Measurements from ENCODE around the gene CCL22. TPM values are rescaled to one million over a fixed set of nuclear protein-coding genes. Genes with fewer than 3 reads are reported as not detected.
"Not testable (repeated sequence)": the region's sequence is repeated elsewhere in the genome, so short reads cannot be mapped to it uniquely, and the experiment has no call there.

The CCL22 gene
- total RNA-seq, 8 experiments from 2014 or later, result 0.08 to 0.62 (median 0.25) TPM; not detected in 2

DNA sequence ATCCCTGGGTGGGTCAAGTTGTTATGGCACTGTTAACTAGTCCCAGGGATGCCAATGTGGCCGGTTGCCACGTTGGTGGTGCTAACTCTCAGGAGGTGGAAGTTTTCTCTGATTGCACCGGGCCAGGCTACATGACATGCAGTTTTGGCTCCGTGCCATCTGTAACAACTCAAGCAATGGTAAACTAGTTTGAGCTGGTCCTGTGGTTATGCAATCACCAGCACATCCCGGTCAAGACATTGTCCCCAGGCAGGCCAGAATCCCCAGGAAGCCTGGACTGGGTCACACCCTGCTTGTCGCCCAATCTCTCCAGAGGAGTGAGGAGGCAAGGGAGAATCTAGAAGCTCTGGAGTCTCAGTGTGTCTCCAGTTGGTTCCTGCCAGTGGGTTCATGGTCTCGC is 35.9 kb downstream of the CCL22 start:
- Histone ChIP-seq H3K4me3 (no peak overlapping the region), H3K27ac (no peak overlapping the region), H3K4me1 (replicated peaks in 1 of 2) (no peaks in the 10 kb centered on the region)
- in situ Hi-C loops (cut with MboI; ENCODE audit: low pct_unique_long_range_greater_than_20kb in 2 of 9, low sequenced_read_pairs in 9 of 9, unreplicated experiment in 9 of 9), result no loop called here
- peak in 7 of 8 experiments; percentile 27 to 75 (median 56) for ATAC-seq (replicated peaks in 6 of 8)
- 44 to 100% (median 76%) methylated on average over 1 to 5 of the region's 7 CpGs; no CpG with 5 or more reads in 4 of the 10 experiments for WGBS, 10 experiments

- H3K4me1 ChIP-seq (replicated peaks in 1 of 2), result no peaks in the 10 kb centered on the region
- ATAC-seq (replicated peaks in 6 of 8), result no peak
- 13 to 88% (median 67%) methylated on average over 1 to 4 of the region's 5 CpGs; no CpG with 5 or more reads in 3 of the 10 experiments for WGBS, 10 experiments
- in situ Hi-C loops (cut with MboI; ENCODE audit: low pct_unique_long_range_greater_than_20kb in 2 of 9, low sequenced_read_pairs in 9 of 9, unreplicated experiment in 9 of 9), result no loop called here
- no peak overlapping the region for H3K27ac ChIP-seq
- no peak overlapping the region for H3K4me3 ChIP-seq
Measured at GRCh38 chr16:57395026-57395425, 36.4 kb downstream of the CCL22 start.

GRCh38 chr16:57396786-57397185 is 38.2 kb downstream of the CCL22 start:
- H3K4me3 ChIP-seq, result no peak overlapping the region
- in situ Hi-C loops (cut with MboI; ENCODE audit: low pct_unique_long_range_greater_than_20kb in 2 of 9, low sequenced_read_pairs in 9 of 9, unreplicated experiment in 9 of 9), result no loop called here
- 52 to 100% (median 78%) methylated on average over 1 to 3 of the region's 4 CpGs; no CpG with 5 or more reads in 3 of the 10 experiments for WGBS, 10 experiments
- no peak for ATAC-seq (replicated peaks in 6 of 8)
- H3K4me1 ChIP-seq (replicated peaks in 1 of 2), result no peaks in the 10 kb centered on the region
- H3K27ac ChIP-seq, result no peak overlapping the region

DNA sequence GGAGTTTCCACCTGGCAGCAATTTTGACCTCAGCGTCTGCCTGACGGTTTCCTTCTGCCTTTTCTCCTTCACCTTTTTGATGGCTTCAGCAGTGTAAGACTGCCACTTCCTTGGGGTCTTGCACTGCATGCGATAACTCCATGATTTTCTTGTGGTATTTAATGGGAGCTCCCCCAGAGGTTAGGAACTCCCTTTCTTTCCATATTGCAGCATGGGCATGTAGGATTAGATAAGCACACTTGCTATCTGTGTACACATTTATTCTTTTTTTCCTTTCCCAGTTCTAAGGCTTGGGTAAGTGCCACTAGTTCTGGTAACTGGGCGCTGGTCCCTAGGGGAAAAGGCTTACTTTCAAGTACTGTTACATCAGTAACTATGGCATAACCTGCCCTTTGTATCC is 38.9 kb downstream of the CCL22 start:
- H3K4me3 ChIP-seq; H3K27ac ChIP-seq; in situ Hi-C loops (cut with MboI; ENCODE audit: low pct_unique_long_range_greater_than_20kb in 2 of 9, low sequenced_read_pairs in 9 of 9, unreplicated experiment in 9 of 9); H3K4me1 ChIP-seq (replicated peaks in 1 of 2); ATAC-seq (replicated peaks in 6 of 8): not testable (repeated sequence)
- WGBS, 10 experiments, result 14 to 100% (median 72%) methylated on average over 1 to 3 of the region's 4 CpGs; no CpG with 5 or more reads in 3 of the 10 experiments

DNA sequence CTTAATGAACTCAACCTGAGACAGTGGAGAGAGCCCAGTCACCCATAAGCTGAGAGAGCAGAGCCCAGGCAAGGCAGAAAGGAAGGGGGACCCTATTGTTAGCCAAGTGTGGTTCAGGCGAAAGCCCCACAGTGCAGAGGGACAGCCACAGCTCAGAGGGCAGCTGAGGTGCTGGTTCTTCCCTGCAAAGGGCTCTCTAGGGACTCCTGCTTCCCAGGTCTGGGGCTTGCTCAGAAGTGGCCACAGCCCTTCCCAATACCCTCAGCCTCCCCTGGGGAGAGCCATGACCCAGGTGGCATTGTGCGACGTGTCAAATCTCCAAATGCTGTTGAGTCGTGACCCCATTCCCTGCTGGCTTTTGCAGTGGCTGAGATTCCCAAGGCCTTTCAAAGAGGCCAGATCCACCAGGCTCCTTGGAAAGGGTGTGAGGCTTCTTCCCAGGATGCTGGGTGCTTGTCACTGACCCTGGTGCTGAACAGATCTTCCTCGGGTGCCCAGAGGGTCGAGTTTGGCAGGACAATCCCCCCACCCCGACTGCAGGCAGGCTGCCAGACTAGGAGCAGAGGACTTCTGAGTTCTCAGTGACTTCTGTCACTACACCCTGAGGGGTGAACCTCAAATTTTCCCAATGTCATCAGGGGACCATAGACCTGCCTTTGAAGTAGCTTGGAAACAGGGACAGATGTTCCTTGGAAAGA is 43.5 kb downstream of the CCL22 start:
- H3K4me1 ChIP-seq (replicated peaks in 1 of 2), result peaks cover 0 to 6% of the 10 kb centered on the region in 2 donors
- no peak overlapping the region for H3K4me3 ChIP-seq
- no peak overlapping the region for H3K27ac ChIP-seq
- in situ Hi-C loops (cut with MboI; ENCODE audit: low pct_unique_long_range_greater_than_20kb in 2 of 9, low sequenced_read_pairs in 9 of 9, unreplicated experiment in 9 of 9), result loop anchor here in 2 of 9 experiments (25.0 kb wide), 1 partner anchor 90 kb away; no protein-coding TSS in a partner anchor
- ATAC-seq (replicated peaks in 6 of 8), result no peak
- 0 to 87% (median 43%) methylated on average over 1 to 6 of the region's 7 CpGs; no CpG with 5 or more reads in 3 of the 10 experiments for WGBS, 10 experiments

DNA sequence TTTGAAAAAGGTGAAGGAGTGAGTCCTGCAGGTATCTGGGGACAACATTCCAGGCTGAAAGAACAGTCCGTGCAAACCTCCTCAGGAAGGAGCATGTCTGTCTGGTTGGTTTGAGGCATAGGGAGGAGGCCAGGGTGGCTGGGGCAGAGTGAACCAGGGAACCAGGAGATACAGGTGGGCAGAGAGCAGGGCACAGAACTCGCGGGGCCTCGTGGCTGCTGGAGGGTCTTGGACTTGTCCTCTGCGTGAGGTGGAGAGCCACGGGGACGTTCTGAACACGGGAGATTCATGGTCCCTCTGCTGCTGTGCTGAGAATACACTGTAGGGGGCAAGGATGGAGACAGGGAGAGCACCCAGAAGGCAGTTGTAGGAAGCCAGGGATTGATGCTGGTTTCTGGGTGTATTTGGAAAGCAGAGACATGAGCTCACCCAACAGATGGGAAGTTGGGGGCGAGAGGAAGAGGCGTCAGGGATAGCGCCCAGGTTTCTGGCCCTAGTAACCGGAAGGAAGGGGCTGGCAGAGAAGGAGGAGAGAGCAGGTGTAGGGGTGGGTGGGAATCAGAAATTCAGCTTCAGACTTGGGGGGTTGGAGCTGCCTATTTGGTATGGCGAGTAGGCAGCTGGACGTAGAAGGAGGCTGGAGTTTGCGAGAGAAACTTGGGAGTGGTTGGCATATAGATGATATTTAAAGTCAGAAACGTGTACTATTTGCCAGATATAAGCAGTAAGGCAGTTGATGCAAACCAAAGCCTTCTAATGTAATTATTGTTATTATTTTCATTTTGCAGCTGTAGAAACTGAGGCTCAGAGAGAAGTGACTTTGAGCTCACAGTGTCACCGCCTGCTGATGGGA is 45.6 kb downstream of the CCL22 start, which contains the start of gene CCL17:
TSS of gene CCL17 (plus strand) at position 803 of the 853 bp plus-strand sequence. CDS start 9,166 bp downstream, outside the sequence.
- ATAC-seq (replicated peaks in 6 of 8), result no peak

DNA sequence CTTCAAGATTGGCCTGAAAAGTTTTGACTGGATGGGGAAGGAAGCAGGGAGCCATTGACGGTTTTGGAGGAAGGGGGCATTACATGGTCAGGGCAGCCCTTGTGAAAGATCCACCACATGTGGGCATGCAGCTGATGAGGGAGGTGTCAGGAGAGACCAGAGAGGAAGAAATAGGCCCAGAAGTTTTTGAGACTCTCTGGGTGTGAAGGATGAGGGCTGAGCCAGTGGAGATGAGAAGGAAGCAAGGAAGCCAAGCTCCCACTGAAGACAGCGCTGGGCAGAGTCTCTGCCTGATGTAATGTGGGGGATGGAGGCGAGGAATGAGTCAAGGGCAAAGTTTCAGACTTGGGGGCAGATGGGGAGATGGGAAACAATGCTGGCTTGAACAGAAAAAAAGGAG is 46.5 kb downstream of the CCL22 start:
- ATAC-seq (replicated peaks in 6 of 8), result no peak
- H3K4me3 ChIP-seq, result no peak overlapping the region
- H3K27ac ChIP-seq, result no peak overlapping the region
- H3K4me1 ChIP-seq (replicated peaks in 1 of 2), result peaks cover 0 to 6% of the 10 kb centered on the region in 2 donors
- in situ Hi-C loops (cut with MboI; ENCODE audit: low pct_unique_long_range_greater_than_20kb in 2 of 9, low sequenced_read_pairs in 9 of 9, unreplicated experiment in 9 of 9), result loop anchor here in 2 of 9 experiments (25.0 kb wide), 1 partner anchor 93 kb away; no protein-coding TSS in a partner anchor
- 20 to 90% (median 72%) methylated on average over 1 to 3 of the region's 3 CpGs; no CpG with 5 or more reads in 3 of the 10 experiments for WGBS, 10 experiments

More for the DNA sequence above, 45.6 kb downstream of the CCL22 start, which contains the start of gene CCL17:
- WGBS, 10 experiments, result 8 to 88% (median 68%) methylated on average over 1 to 9 of the region's 17 CpGs; no CpG with 5 or more reads in 3 of the 10 experiments
- Histone ChIP-seq H3K4me1 (replicated peaks in 1 of 2) (peaks cover 0 to 6% of the 10 kb centered on the region in 2 donors), H3K4me3 (no peak within 1 kb of the TSS), H3K27ac (no peak within 1 kb of the TSS)
- in situ Hi-C loops (cut with MboI; ENCODE audit: low pct_unique_long_range_greater_than_20kb in 2 of 9, low sequenced_read_pairs in 9 of 9, unreplicated experiment in 9 of 9), result loop anchor here in 2 of 9 experiments (25.0 kb wide), 1 partner anchor 92 kb away; no protein-coding TSS in a partner anchor

DNA sequence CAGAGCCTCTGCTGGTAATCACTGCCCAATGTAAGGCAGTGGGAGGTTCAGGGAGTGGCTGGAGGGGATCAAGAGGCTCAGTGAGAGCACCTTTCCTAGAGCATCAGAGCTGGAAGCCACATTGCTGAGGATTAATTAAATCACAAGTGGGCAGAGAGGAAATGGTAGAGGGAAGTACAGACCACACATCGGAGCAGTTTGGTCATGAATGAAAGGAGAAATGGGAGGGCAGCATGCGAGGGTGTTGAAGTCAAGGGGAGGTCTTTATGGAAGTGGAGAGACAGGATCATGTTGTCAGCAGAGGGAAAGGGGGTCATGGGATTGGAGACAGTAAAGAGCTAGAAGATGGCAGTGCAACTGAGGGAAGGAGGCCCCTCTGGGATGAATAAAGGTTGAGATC is 48.3 kb downstream of the CCL22 start:
- WGBS, 10 experiments, result 29 to 100% (median 70%) methylated on average over 1 to 2 of the region's 2 CpGs; no CpG with 5 or more reads in 4 of the 10 experiments
- Histone ChIP-seq H3K27ac (no peak overlapping the region), H3K4me1 (replicated peaks in 1 of 2) (peaks cover 7 to 14% of the 10 kb centered on the region in 2 donors), H3K4me3 (no peak overlapping the region)
- ATAC-seq (replicated peaks in 6 of 8), result no peak
- in situ Hi-C loops (cut with MboI; ENCODE audit: low pct_unique_long_range_greater_than_20kb in 2 of 9, low sequenced_read_pairs in 9 of 9, unreplicated experiment in 9 of 9), result loop anchor here in 2 of 9 experiments (25.0 kb wide), 1 partner anchor 95 kb away; no protein-coding TSS in a partner anchor

DNA sequence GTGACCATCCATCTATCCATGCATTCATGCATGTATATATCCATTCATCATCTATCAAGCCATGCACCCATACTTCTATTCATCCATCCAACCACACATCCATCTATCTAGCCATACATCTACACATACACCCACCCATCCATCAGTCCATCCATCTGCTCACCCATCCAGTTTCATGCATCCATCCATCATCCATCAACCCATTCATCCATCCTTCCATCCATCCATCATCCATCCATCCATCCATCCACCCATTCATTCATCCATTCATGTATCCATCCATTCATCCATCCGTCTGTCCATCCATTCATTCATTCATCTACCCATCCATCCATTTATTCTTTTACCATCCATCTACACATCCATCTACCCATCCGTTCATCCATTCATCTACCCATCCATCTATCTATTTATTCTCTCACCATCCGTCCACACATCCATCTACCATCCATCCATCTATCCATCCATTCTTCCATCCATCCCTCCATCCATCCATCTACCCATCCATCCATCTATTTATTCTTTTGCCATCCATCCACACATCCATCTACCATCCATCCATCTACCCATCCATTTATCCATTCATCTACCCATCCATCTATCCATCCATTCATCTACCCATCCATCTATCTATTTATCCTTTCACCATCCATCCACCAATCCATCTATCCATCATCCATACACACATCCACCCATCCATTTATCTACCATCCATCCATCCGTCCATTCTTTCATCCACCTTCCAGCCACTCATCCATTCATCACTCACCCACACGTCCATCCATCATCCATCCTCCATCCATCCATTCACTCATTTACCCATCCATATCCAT is 49.2 kb downstream of the CCL22 start:
- Histone ChIP-seq H3K27ac (no peak overlapping the region), H3K4me1 (replicated peaks in 1 of 2) (peaks cover 7 to 9% of the 10 kb centered on the region in 2 donors), H3K4me3 (no peak overlapping the region)
- ATAC-seq (replicated peaks in 6 of 8), result no peak
- in situ Hi-C loops (cut with MboI; ENCODE audit: low pct_unique_long_range_greater_than_20kb in 2 of 9, low sequenced_read_pairs in 9 of 9, unreplicated experiment in 9 of 9), result loop anchor here in 2 of 9 experiments (25.0 kb wide), 1 partner anchor 95 kb away; no protein-coding TSS in a partner anchor
- WGBS, 10 experiments, result 15 to 86% (median 72%) methylated on average over 3 to 5 of the region's 5 CpGs; no CpG with 5 or more reads in 1 of the 10 experiments

- Histone ChIP-seq H3K27ac (no peak overlapping the region), H3K4me3 (no peak overlapping the region), H3K4me1 (replicated peaks in 1 of 2) (peaks cover 7 to 9% of the 10 kb centered on the region in 2 donors)
- 40 to 100% (median 83%) methylated on average over 1 to 5 of the region's 5 CpGs; no CpG with 5 or more reads in 3 of the 10 experiments for WGBS, 10 experiments
- in situ Hi-C loops (cut with MboI; ENCODE audit: low pct_unique_long_range_greater_than_20kb in 2 of 9, low sequenced_read_pairs in 9 of 9, unreplicated experiment in 9 of 9), result loop anchor here in 2 of 9 experiments (25.0 kb wide), 1 partner anchor 97 kb away; no protein-coding TSS in a partner anchor
- no peak for ATAC-seq (replicated peaks in 6 of 8)
Measured at GRCh38 chr16:57409065-57409464, 50.5 kb downstream of the CCL22 start.

- 58 to 80% (median 80%) methylated on average over 1 to 5 of the region's 14 CpGs; no CpG with 5 or more reads in 7 of the 10 experiments for WGBS, 10 experiments
- in situ Hi-C loops (cut with MboI; ENCODE audit: low pct_unique_long_range_greater_than_20kb in 2 of 9, low sequenced_read_pairs in 9 of 9, unreplicated experiment in 9 of 9), result loop anchor here in 6 of 9 experiments (10.0 to 25.0 kb wide), 2 partner anchors 98 to 105 kb away; no protein-coding TSS in a partner anchor
- Histone ChIP-seq H3K4me1 (replicated peaks in 1 of 2) (peaks cover 7 to 9% of the 10 kb centered on the region in 2 donors), H3K4me3 (no peak overlapping the region), H3K27ac (no peak overlapping the region)
- peak in 3 of 8 experiments; percentile 91 to 92 (median 91) for ATAC-seq (replicated peaks in 6 of 8)
Measured at GRCh38 chr16:57409870-57410587, 51.4 kb downstream of the CCL22 start.

Data from motor neuron (in vitro differentiated cells).